Measurements from ENCODE around the gene USP5. TPM values are rescaled to one million over a fixed set of nuclear protein-coding genes. Genes with fewer than 3 reads are reported as not detected.

USP5 gene
- total and polyA plus RNA-seq, 2 experiments from 2014 or later, result 61.6 to 78.9 TPM

DNA sequence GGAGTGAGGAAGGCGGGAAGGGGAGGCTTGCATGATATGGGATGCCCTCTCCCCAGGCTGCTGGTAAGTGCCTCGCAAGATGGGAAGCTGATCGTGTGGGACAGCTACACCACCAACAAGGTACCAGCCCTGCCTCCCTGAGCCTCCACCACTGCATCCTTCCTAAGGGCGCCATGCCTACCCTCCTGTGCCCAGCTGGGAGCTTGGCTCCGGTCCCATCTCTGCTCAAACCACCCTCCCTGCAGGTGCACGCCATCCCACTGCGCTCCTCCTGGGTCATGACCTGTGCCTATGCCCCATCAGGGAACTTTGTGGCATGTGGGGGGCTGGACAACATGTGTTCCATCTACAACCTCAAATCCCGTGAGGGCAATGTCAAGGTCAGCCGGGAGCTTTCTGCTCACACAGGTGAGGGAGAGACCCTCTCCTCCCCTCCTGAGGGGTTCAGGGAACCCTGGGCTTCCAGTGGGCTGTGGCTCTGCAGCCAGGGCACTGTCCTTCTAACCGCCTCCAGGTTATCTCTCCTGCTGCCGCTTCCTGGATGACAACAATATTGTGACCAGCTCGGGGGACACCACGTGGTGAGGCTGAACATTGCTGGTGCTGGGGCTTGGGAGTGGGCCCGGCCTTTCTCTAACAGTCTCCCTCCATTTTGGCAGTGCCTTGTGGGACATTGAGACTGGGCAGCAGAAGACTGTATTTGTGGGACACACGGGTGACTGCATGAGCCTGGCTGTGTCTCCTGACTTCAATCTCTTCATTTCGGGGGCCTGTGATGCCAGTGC, 8.6 kb upstream of the USP5 start:
- Histone ChIP-seq H3K9me3 (ENCODE audit: low read depth) (no peaks in the 10 kb centered on the region), H3K27ac (no peak overlapping the region), H2AFZ (no peak overlapping the region), H3K4me1 (ENCODE audit: insufficient read depth) (no peaks in the 10 kb centered on the region), H3K79me2 (no peaks in the 10 kb centered on the region), H3K4me2 (no peak overlapping the region), H3K27me3 (no peaks in the 10 kb centered on the region), H4K20me1 (ENCODE audit: insufficient read depth, poor library complexity, severe bottlenecking) (no peaks in the 10 kb centered on the region), H3K9me2 (replicated peaks; ENCODE audit: insufficient read depth) (no peaks in the 10 kb centered on the region), H3K36me3 (replicated peaks; ENCODE audit: insufficient read depth, low read depth) (no peaks in the 10 kb centered on the region), H3K4me3 (no peak overlapping the region)
- TF ChIP-seq, protein P1, sequence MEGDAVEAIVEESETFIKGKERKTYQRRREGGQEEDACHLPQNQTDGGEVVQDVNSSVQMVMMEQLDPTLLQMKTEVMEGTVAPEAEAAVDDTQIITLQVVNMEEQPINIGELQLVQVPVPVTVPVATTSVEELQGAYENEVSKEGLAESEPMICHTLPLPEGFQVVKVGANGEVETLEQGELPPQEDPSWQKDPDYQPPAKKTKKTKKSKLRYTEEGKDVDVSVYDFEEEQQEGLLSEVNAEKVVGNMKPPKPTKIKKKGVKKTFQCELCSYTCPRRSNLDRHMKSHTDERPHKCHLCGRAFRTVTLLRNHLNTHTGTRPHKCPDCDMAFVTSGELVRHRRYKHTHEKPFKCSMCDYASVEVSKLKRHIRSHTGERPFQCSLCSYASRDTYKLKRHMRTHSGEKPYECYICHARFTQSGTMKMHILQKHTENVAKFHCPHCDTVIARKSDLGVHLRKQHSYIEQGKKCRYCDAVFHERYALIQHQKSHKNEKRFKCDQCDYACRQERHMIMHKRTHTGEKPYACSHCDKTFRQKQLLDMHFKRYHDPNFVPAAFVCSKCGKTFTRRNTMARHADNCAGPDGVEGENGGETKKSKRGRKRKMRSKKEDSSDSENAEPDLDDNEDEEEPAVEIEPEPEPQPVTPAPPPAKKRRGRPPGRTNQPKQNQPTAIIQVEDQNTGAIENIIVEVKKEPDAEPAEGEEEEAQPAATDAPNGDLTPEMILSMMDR (IDR thresholded peaks at IDR 0.05; ENCODE audit: poor library complexity), result no peak
- TF ChIP-seq EZH2phosphoT487 (IDR thresholded peaks at IDR 0.05; ENCODE audit: low read depth, severe bottlenecking, unreplicated experiment) (no peak), EZH2 (IDR thresholded peaks at IDR 0.05; ENCODE audit: borderline replicate concordance) (no peak)
- DNase-seq (ENCODE audit: low spot score), result no peak
- WGBS (ENCODE audit: low lambda C conversion rate, missing lambda C conversion rate), result 74% methylated on average over 16 of the region's 16 CpGs

DNA sequence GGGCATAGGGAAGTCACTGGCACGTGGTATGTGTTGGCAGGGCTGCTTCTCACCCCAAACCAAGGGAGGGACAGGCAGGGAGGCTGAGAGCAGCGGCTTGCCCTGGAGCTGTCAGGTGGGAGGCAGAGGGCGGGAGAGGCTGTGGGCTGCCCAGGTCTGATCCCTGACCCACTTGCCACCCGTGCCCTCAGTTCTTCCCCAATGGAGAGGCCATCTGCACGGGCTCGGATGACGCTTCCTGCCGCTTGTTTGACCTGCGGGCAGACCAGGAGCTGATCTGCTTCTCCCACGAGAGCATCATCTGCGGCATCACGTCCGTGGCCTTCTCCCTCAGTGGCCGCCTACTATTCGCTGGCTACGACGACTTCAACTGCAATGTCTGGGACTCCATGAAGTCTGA, 6.6 kb upstream of the USP5 start:
- no peak overlapping the region for H2AFZ ChIP-seq
- H3K36me3 ChIP-seq (replicated peaks; ENCODE audit: insufficient read depth, low read depth), result no peaks in the 10 kb centered on the region
- whole genome bisulfite sequencing (ENCODE audit: low lambda C conversion rate, missing lambda C conversion rate), result over 99% methylated on average over 12 of the region's 17 CpGs
- no peak overlapping the region for H3K27ac ChIP-seq
- TF ChIP-seq EZH2phosphoT487 (IDR thresholded peaks at IDR 0.05; ENCODE audit: low read depth, severe bottlenecking, unreplicated experiment), result no peak
- no peak for TF ChIP-seq EZH2 (IDR thresholded peaks at IDR 0.05; ENCODE audit: borderline replicate concordance)
- TF ChIP-seq, protein P1 (IDR thresholded peaks at IDR 0.05; ENCODE audit: poor library complexity), result no peak
- no peak for DNase-seq (ENCODE audit: low spot score)
- H4K20me1 ChIP-seq (ENCODE audit: insufficient read depth, poor library complexity, severe bottlenecking), result no peaks in the 10 kb centered on the region
- H3K27me3 ChIP-seq, result no peaks in the 10 kb centered on the region
- H3K4me1 ChIP-seq (ENCODE audit: insufficient read depth), result peaks cover 2% of the 10 kb centered on the region
- no peaks in the 10 kb centered on the region for H3K9me3 ChIP-seq (ENCODE audit: low read depth)
- no peaks in the 10 kb centered on the region for H3K79me2 ChIP-seq
- H3K9me2 ChIP-seq (replicated peaks; ENCODE audit: insufficient read depth), result no peaks in the 10 kb centered on the region
- H3K4me2 ChIP-seq, result no peak overlapping the region
- H3K4me3 ChIP-seq, result no peak overlapping the region

DNA sequence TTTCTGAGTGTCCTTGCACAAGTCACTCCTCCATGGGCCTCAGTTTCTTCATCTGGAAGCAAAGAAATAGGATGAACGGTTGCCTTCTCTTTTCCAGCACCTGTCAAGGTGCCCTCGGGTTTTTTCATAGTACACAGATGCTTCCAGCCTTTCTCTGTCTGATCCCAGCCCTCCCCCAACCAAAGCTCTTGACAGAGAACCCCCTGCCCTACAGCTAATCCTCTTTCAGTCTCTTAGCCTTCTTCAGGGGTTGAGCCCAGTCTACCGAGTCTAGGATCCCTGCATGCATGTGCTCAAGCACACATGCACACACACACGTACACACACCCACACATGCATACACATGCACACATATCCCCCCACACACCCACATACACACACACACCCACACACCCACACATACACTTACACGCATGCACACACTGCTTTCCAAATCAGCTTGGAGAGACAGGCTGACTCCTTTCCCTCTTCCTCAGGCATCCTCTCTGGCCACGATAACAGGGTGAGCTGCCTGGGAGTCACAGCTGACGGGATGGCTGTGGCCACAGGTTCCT, 5.6 kb upstream of the USP5 start:
- no peak overlapping the region for H3K4me3 ChIP-seq

More for the DNA sequence above, 5.6 kb upstream of the USP5 start:
- DNase-seq (ENCODE audit: low spot score), result no peak
- TF ChIP-seq, protein P1 (IDR thresholded peaks at IDR 0.05; ENCODE audit: poor library complexity), result no peak
- TF ChIP-seq EZH2 (IDR thresholded peaks at IDR 0.05; ENCODE audit: borderline replicate concordance) (no peak), EZH2phosphoT487 (IDR thresholded peaks at IDR 0.05; ENCODE audit: low read depth, severe bottlenecking, unreplicated experiment) (no peak)
- peaks cover 5% of the 10 kb centered on the region for H3K4me1 ChIP-seq (ENCODE audit: insufficient read depth)
- no peak overlapping the region for H3K27ac ChIP-seq
- no peak overlapping the region for H3K4me2 ChIP-seq
- WGBS (ENCODE audit: low lambda C conversion rate, missing lambda C conversion rate), result 89% methylated on average over 7 of the region's 7 CpGs
- H3K9me3 ChIP-seq (ENCODE audit: low read depth), result no peaks in the 10 kb centered on the region
- H4K20me1 ChIP-seq (ENCODE audit: insufficient read depth, poor library complexity, severe bottlenecking), result no peaks in the 10 kb centered on the region
- H3K9me2 ChIP-seq (replicated peaks; ENCODE audit: insufficient read depth), result no peaks in the 10 kb centered on the region
- no peaks in the 10 kb centered on the region for H3K36me3 ChIP-seq (replicated peaks; ENCODE audit: insufficient read depth, low read depth)
- H2AFZ ChIP-seq, result no peak overlapping the region
- no peaks in the 10 kb centered on the region for H3K27me3 ChIP-seq
- no peaks in the 10 kb centered on the region for H3K79me2 ChIP-seq

All from hepatocyte (in vitro differentiated cells).